NK-92 (cell line): Measurements from ENCODE around the gene RGS17.

Experiments
- DNase-seq: peaks from one replicate; lab custom pipeline; 2025; ENCODE audit not compliant: unreplicated experiment; lab: John Stamatoyannopoulos, UW

RGS17 gene

GRCh38 chr6:152959333-152959732, 171.7 kb downstream of the RGS17 start:
- DNase-seq, result no peak

- DNase-seq, result no peak
These were observed 173.3 kb downstream of the RGS17 start for GRCh38 chr6:152957796-152958195.
